SU-DHL-6 (cell line): Measurements from ENCODE around the gene SESTD1.

ENCODE experiments used
- CTCF ChIP-seq: fragments of 200-600 bp; sonication (generic); IDR thresholded peaks from one replicate; pipeline ENCODE4 v1.5.1; 2017; ENCODE audit warnings: antibody characterized with exemption, mild to moderate bottlenecking, low read length, moderate library complexity; ENCODE audit not compliant: insufficient read depth, poor library complexity, severe bottlenecking
- EZH2phosphoT487 ChIP-seq: fragments of 200-600 bp; sonication (generic), shearing (Covaris generic); conservative IDR thresholded peaks from 2 replicates; pipeline ENCODE4 v1.6.1; 2018; ENCODE audit warnings: mild to moderate bottlenecking, antibody characterized with exemption, low read length, moderate library complexity, mixed read lengths

GRCh38 chr2:179195141-179195540 lies 69.5 kb downstream of the SESTD1 start:
- no peak for TF ChIP-seq CTCF
- no peak for TF ChIP-seq EZH2phosphoT487
